ENCODE results near the gene INSYN2A.

INSYN2A gene

GRCh38 chr10:127154831-127155620 is 41.4 kb downstream of the INSYN2A start:
- no peak for DNase-seq (ENCODE audit: low read depth in 2 of 2)

DNA sequence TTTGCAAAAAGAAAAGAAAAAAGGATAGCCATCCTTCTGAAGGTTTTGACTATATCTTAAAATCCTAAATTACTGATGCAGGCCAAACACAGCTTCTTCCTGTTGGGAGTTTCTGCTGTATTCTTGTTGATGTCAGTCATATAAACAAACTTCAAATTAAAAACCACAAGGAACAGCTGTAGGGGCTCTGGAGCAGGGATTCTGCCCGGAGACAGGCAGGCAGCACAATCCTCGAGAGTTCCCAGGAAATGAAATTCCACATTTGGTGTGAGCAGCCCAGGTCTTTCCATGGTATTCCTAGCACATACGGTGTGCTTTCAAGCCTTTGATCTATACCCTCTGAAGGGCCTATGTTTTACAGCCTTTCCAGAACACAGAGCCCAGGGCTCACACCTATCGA is 43.2 kb downstream of the INSYN2A start:
- no peak for DNase-seq (ENCODE audit: low read depth in 2 of 2)

DNA sequence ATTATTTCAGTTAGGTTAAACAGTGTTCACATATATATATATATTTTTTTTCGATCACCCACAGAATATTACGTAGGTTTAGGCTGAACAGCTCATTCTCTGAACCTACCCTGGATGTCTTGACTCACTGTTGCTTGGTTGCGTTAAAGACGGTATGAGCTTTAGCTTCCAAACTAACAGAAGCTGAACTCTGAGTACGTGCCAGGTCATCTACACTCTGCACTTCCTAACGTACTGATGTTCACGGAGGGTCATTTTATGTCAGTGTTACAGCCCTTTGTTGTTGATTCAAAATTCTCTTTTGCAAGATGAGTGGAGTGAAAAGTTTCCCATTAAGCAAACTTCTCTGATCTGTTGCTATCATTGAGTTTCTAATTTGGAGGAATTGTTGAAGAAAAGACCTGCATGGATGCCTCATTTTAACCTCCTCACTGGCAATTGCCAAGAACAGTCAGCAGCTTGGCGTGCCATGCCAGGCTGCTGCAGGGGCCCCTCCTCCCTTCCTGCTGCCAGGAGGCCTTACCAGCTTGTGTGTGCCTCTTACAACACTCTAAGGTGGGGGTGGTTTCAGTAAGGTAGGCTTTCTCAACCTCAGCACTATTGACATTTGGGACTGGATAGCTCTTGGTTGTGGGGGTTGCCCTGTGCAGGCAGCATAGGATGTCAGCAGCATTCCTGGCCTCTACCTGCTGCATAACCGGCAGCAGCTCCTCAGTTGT is 44.3 kb downstream of the INSYN2A start:
- no peak for DNase-seq (ENCODE audit: low read depth in 2 of 2)

DNA sequence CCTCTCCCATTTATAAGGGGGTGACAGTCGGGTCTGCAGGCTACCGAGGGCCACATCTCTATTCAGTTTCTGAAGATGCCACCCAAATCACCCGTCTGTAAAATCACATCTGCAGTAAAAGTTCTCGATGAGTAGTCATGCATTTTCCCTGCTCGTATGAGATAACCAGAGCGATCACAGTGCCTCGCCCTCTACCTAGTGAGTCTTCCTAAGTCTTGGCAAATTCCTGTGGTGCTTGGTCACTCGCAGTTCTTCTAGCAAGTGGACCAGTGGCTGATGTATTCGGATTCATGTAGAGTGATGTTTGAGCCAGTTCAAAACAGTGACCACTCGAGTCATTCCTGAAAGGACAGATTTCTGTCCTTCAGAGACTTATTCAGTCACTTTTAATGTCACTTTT is 44.9 kb downstream of the INSYN2A start:
- no peak for DNase-seq (ENCODE audit: low read depth in 2 of 2)

GRCh38 chr10:127150136-127150535 is 46.3 kb downstream of the INSYN2A start:
- no peak for DNase-seq (ENCODE audit: low read depth in 2 of 2)

DNA sequence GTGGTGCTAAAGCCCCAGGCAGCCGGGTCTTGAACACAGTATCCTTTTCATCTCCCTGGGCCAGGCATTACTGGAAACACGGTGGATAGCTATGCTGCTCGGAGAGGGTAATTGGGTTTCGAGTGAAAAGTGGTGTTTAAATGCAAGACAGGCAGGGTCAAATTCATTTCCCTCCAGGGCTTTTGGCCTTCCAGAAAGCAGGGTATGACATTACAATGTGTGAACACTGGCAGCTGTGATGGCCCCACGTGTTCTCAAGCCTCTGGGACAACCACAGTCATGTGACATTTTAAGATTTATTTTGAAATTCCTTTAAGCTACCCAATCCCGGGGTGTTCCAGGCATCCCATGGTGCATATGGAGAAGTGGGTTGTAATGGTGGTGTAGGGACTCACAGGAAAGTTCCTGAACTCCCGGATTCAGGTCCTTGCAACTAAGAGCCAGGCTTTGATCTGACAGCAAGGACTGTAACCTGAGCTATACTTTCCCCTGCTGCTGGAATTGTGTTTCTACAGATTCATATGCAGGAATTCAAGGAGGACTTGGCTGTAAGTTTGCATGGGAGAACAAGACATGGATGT is 46.8 kb downstream of the INSYN2A start:
- DNase-seq (ENCODE audit: low read depth in 2 of 2), result no peak

- no peak for DNase-seq (ENCODE audit: low read depth in 2 of 2)
Measured at GRCh38 chr10:127148933-127149220, 47.5 kb downstream of the INSYN2A start.

DNA sequence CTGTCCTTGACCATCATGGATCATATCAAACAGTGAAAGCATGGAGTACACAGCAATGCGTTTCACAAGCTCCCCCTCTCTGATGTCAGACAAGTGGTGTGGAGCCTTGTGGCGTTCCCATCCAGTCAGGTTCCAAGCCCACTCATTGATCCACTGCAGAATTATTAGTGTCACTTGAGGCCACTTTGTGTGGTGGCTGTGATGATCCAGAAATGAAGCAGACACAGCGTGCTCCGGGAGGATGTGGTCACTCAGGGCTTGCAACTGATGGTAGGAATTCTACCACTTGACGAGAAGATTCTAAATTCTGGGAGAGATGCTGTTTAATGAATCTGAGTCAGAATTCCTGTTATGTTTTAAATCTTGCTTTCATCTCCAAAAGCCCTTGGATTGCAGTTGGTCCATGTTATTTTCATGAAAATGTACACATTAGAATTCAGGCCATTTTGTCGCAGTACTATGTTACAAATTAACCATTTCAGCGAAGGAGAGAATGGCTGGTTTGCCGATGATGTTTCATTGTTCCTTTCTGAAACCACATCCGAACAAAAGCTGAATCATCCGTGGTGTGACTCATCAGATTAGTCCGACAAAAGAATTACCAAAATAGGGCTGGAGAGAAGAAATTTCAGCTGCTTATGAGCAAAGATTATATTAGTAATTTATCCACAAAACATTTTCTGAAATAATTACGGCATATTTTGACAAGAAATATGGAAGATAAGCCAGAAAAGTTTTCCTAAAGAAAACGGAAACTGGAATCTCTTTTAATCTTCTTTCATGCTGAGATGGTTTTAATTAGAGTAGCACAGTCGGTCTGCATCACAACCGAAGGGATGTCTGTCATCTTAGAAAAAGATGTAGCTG is 48.1 kb downstream of the INSYN2A start:
- DNase-seq (ENCODE audit: low read depth in 2 of 2), result no peak

- DNase-seq (ENCODE audit: low read depth in 2 of 2), result no peak
Measured at GRCh38 chr10:127146661-127147060, 49.7 kb downstream of the INSYN2A start.
